ENCODE data around the gene ESYT2. TPM values are rescaled to one million over a fixed set of nuclear protein-coding genes. Genes with fewer than 3 reads are reported as not detected.

ESYT2 gene
- polyA plus RNA-seq, 1 of the 3 experiments (the other 2 are of a cell fraction): 34.2 TPM

- H3K36me3 ChIP-seq (replicated peaks in 1 of 2; ENCODE audit: control insufficient read depth in 1 of 2, insufficient read depth in 2 of 2, low read length in 1 of 2): peaks cover 0 to 23% of the 10 kb centered on the region in 2 experiments
- ChIA-PET CTCF (interaction anchor here (1.6 to 2.0 kb wide), 3 partner anchors 9 to 23 kb away, joined by 5 read pairs; no protein-coding TSS in a partner anchor), POLR2A (no interaction called here)
- no peak overlapping the region for H3K4me3 ChIP-seq (ENCODE audit: low read depth in 2 of 2, low read length in 1 of 2)
- H3K27me3 ChIP-seq (ENCODE audit: insufficient read depth): no peaks in the 10 kb centered on the region
- peaks cover 11% of the 10 kb centered on the region; the same call in 1 of the 2 replicates for H4K20me1 ChIP-seq (ENCODE audit: insufficient read depth)
- H3K4me2 ChIP-seq: no peak overlapping the region
- no peaks in the 10 kb centered on the region for H3K9me3 ChIP-seq
- TF ChIP-seq FOXM1 (IDR thresholded peaks at IDR 0.05; ENCODE audit: low read depth) (no peak), IRF3 (IDR thresholded peaks at IDR 0.05; ENCODE audit: low read depth, low read length) (no peak), USF2 (IDR thresholded peaks at IDR 0.05; ENCODE audit: borderline replicate concordance, low read depth, low read length) (no peak), RAD21 (IDR thresholded peaks at IDR 0.05; ENCODE audit: low read length) (no peak), ELF1 (IDR thresholded peaks at IDR 0.05) (no peak), EP300 (IDR thresholded peaks at IDR 0.05; ENCODE audit: borderline replicate concordance in 1 of 2, low read depth in 1 of 2, low read length in 1 of 2) (no peak), POLR2AphosphoS5 (IDR thresholded peaks at IDR 0.05; ENCODE audit: low read depth, low read length) (no peak), RXRA (IDR thresholded peaks at IDR 0.05; ENCODE audit: borderline replicate concordance, low read depth) (no peak), SMC3 (IDR thresholded peaks at IDR 0.05; ENCODE audit: low read depth, low read length) (no peak), MXI1 (IDR thresholded peaks at IDR 0.05; ENCODE audit: low read depth, low read length) (no peak), EZH2phosphoT487 (IDR thresholded peaks at IDR 0.05; ENCODE audit: borderline replicate concordance, low read depth) (no peak), REST (IDR thresholded peaks at IDR 0.05; ENCODE audit: low read depth, low read length) (no peak), RFX5 (IDR thresholded peaks at IDR 0.05; ENCODE audit: low read length) (no peak)
- H2AFZ ChIP-seq (ENCODE audit: low read depth): no peak overlapping the region
- no peaks in the 10 kb centered on the region for H3F3A ChIP-seq (replicated peaks; ENCODE audit: insufficient read depth)
- no peaks in the 10 kb centered on the region for H3K9me2 ChIP-seq
- no peak for DNase-seq
- WGBS (ENCODE audit: low lambda C conversion rate): 92% methylated on average over 5 of the region's 5 CpGs
- H3K9ac ChIP-seq: no peak overlapping the region
- peaks cover 94% of the 10 kb centered on the region for H3K79me2 ChIP-seq (ENCODE audit: insufficient read depth)
- H3K27ac ChIP-seq (ENCODE audit: low read depth in 2 of 2, low read length in 1 of 2): no peak overlapping the region
- H3K4me1 ChIP-seq (ENCODE audit: control insufficient read depth in 1 of 2, insufficient read depth in 2 of 2, low read depth in 1 of 2, low read length in 1 of 2): no peaks in the 10 kb centered on the region; a peak in 1 of 4 replicates
Observed at GRCh38 chr7:158810846-158811245, 18.5 kb downstream of the ESYT2 start.

All from SK-N-SH (cell line).